ENCODE measurements around the gene EIPR1.

- TF ChIP-seq CTCF (IDR thresholded peaks at IDR 0.05; ENCODE audit: poor library complexity, severe bottlenecking) (no peak), REST (IDR thresholded peaks at IDR 0.05; ENCODE audit: borderline replicate concordance) (no peak), TAF1 (IDR thresholded peaks at IDR 0.05; ENCODE audit: low read depth) (no peak), SMC3 (conservative IDR thresholded peaks at IDR 0.05; ENCODE audit: poor library complexity) (no peak), RAD21 (conservative IDR thresholded peaks at IDR 0.05) (no peak), EP300 (conservative IDR thresholded peaks at IDR 0.05; ENCODE audit: poor library complexity, severe bottlenecking) (no peak), POLR2AphosphoS5 (IDR thresholded peaks at IDR 0.05) (no peak), EZH2 (IDR thresholded peaks at IDR 0.05; ENCODE audit: borderline replicate concordance, insufficient read depth, low read length, poor library complexity, severe bottlenecking) (no peak), MXI1 (conservative IDR thresholded peaks at IDR 0.05; ENCODE audit: poor library complexity, severe bottlenecking) (no peak)
These were observed 168.4 kb downstream of the EIPR1 start for GRCh38 chr2:3209258-3209657.

All from neural cell (in vitro differentiated cells).